Astrocyte (in vitro differentiated cells and primary cell): Measurements from ENCODE around the gene TRPM2.

Experiments used
- EZH2 ChIP-seq: IDR thresholded peaks from 2 replicates; pipeline ENCODE4 v1.6.1; 2012; ENCODE audit warnings: mild to moderate bottlenecking, low read length, inconsistent platforms; ENCODE audit not compliant: insufficient read depth
- TF ChIP-seq, protein P1 (sequence below): IDR thresholded peaks from 2 replicates; pipeline ENCODE4 v1.5.1; 2011; ENCODE audit warnings: low read depth, mild to moderate bottlenecking, inconsistent platforms, low read length, moderate library complexity; ENCODE audit not compliant: insufficient read depth

DNA sequence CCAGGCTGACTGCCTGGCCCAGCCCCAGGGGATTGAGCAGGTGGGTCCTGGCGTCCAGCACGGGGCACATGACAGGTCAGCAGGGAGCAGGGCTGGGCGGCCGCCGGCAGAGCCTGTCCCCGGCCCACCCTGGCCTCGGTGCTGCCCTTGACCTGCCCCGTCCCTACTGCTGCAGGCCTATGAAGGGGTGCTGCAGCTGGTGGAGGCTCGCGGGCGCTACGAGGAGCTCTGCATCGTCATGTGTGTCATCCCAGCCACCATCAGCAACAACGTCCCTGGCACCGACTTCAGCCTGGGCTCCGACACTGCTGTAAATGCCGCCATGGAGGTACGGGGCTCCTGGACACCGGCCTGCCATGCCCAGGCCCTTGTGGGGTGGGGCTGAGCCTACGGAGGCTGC lies 29.8 kb upstream of the TRPM2 start:
- TF ChIP-seq, protein P1, sequence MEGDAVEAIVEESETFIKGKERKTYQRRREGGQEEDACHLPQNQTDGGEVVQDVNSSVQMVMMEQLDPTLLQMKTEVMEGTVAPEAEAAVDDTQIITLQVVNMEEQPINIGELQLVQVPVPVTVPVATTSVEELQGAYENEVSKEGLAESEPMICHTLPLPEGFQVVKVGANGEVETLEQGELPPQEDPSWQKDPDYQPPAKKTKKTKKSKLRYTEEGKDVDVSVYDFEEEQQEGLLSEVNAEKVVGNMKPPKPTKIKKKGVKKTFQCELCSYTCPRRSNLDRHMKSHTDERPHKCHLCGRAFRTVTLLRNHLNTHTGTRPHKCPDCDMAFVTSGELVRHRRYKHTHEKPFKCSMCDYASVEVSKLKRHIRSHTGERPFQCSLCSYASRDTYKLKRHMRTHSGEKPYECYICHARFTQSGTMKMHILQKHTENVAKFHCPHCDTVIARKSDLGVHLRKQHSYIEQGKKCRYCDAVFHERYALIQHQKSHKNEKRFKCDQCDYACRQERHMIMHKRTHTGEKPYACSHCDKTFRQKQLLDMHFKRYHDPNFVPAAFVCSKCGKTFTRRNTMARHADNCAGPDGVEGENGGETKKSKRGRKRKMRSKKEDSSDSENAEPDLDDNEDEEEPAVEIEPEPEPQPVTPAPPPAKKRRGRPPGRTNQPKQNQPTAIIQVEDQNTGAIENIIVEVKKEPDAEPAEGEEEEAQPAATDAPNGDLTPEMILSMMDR, result no peak
- no peak for TF ChIP-seq EZH2
